SKM-1 treated with dmso at 0.1 percent for 144 hours (cell line): Measurements from ENCODE around the gene DNAJC8.

Experiments used
- DNase-seq: peaks from one replicate; lab custom pipeline; 2025; ENCODE audit not compliant: unreplicated experiment; lab: John Stamatoyannopoulos, UW

The DNAJC8 gene

DNA sequence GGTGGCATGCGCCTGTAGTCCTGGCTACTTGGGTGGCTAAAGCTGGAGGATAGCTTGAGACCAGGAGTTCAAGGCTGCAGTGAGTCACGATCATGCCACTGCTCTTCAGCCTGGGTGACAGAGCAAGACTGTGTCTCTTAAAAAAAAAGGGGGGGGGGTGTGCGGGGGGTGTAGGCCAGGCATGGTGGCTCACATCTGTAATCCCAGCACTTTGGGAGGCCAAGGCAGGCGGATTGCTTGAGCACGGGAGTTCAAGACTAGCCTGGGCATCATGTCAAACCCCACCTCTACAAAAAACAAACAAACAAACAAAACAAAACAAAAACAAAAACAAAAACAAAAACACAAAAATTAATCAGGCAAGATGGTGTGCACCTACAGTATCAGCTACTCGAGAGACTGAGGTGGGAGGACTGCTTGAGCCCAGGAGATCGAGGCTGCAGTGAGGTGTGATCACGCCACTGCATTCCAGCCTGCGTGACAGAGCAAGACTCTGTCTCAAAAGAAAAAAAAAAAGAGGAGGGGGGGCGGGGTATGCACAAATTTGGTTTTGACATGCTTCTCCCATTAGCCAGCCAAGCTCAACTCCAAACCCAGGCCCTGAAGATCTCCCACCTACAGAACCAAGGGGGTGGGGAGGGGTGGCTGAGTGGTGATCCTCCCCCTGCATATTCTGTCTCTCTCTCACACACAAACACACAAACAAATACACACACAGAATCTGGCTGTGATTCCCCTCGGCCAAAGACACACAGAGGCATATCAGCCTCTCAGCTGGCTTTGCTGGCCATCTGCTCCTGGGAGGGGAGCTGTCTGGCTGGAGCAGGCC lies 59.5 kb downstream of the DNAJC8 start:
- DNase-seq: no peak

DNA sequence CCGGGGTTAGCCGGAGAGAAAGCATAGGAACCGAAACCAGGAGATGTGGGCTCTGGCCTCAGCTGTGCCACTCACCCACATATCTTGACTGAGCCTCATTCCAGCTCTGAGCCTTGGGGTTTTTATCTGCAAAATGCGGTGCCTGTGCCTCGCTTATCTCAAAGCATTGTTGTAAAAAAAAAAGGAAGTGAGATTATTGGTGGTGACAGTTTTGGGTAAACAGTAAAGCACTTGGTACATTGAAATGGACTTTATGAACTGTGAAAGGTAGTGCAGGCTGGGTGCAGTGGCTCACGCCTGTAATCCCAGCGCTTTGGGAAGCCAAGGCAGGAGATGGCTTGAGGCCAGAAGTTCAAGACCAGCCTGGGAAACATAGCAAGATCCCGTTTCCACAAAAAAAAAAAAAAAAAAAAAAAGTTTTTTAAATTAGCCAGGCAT lies 60.1 kb downstream of the DNAJC8 start:
- DNase-seq: peak; percentile 87

DNA sequence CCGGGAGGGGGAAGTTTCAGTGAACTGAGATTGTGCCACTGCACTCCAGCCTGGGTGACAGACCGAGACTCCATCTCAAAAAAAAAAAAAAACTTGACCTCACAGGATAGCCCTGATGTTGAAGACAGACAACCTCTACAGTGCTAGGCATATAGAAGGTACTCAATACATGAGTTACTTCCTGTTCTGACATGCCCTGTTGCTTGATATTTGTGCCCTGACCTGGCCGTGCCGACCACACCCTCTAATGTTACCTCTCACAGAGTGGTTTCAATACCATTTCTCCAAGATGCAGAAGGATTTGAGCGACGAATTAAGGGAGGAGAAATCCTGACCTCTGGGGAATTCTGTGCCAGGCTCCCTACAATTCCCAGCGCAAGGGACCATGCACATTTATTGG lies 61.6 kb downstream of the DNAJC8 start:
- DNase-seq: no peak

DNA sequence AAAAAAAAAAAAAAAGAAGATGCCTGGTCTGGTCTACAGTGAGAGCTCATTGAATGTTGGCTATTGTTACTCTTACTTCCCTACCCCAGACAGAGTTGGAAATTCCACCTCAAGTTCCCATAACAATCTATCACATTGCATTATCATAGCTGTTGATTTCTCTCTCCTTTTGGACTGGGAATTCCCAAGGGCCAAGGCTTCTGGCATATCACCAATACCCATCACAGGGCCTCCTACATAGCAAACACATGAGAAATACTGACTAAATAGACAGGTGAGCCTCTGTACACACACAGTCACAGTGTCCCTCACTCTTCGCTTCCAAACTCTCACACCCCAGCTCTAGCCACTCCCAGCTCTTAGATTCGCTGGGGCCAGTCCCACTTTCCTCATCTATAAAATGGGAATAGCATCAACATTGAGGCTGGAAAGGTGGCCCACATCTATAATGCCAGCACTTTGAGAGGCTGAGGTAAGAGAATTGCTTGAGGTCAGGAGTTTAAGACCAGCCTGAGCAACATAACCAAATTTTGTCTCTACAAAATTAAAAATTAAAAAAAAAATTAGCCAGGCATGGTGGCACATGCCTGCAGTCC lies 62.7 kb downstream of the DNAJC8 start:
- DNase-seq: no peak

DNA sequence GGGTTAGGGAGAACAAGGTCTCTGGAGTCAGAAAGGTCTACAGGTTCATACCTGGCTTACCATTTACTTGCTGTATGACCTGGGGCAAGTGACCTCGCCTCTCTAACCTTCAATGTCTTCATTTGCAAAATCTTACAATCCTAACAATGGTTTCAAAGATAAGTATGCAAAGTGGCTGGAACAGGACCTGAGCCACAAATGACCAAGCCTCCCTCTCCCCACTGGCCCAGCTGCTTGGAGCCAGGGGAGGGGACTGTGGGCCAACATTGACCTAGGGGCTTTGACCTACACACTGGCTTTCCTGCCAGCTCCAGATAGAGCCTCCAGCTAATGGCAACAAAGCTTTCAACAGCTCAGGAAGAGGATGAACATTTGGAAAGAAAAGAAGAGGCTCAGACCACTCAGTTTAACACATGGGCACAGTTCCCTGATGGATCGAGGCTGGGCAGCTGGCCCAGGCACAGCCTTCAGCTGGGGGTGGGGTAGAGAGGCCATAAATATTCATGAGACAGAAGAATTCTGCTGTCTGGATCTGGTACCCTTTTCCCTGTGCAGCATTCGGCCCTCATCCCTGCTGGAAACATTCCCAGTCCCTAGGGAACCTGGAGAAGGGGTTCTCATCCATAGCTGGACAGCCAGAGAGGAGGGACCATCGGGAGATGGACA lies 69.2 kb downstream of the DNAJC8 start:
- DNase-seq: no peak

DNA sequence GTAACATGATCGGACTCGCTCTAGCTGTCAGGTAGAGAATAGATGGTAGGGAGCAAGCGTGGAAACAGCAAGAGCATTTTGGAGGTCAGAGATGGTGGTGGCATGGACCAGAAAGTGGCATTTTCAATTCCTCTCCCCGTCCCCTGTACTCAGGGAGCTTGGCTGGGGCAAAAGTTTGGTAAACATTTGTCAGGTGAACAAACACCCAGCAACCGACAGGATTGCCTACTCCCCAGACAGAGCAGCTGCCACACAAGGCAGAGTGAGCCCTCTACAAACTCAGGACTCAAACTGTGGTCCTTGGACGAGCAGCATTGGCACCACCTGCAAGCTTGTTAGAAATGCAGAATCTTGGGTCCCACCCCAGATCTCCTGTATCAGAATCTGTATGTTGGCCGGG lies 70.7 kb downstream of the DNAJC8 start:
- no peak for DNase-seq

DNA sequence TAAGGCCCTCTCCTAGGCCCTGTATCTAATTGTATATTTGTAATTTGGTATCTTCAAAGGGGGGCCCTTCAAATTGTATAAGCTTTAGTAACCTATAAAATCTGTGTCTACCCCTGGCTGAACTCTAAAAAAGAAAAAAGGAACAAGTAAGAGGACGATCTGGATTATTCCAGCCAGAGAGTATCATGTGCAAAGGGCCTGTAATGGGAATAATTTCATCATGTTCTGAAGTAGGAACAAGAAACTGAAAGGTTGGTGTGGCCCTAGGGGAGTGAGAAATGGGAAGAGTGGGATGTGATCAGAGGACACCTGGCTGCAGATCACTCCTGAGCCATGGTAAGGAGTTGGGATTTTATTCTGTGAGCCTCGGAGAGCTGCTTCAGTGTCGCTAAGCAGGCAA lies 71.1 kb downstream of the DNAJC8 start:
- no peak for DNase-seq

DNA sequence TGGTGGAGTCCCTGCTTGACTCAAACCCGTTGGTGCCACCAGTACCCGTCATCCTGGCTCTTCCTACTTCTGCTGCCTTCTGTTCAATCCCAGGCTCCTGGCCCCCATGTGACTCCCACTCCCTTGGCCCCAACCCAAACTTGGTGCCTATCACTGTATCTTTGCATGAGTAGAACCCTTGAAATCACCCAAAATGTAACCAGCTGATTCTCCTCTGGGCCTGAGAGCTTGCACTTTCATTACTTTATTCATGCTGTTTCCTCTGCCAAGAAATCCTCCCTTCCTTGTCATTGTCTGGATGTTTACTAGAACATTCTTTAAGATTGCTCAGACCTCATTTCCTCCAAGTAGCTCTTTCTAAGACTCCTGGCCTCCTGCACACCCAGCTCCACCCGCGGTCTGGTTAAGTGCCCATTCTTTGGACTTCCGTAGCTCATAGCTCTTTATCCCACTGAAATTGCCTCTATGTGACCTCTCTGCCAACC lies 72.0 kb downstream of the DNAJC8 start:
- no peak for DNase-seq

DNA sequence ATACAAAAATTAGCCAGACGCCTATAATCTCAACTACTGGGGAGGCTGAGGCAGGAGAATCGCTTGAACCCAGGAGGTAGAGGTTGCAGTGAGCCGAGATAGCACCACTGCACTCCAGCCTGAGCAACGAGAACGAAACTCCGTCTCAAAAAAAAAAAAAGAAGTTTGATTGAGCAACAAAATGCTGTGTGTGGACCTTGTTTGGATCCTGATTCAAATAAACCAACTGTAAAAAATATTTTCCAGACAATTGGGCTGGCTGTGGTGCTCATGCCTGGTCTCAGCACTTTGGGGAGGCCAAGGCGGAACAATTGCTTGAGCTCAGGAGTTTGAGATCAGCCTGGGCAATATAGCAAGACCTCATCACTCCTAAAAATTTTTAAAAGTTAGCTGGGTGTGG lies 73.1 kb downstream of the DNAJC8 start:
- DNase-seq: no peak

DNA sequence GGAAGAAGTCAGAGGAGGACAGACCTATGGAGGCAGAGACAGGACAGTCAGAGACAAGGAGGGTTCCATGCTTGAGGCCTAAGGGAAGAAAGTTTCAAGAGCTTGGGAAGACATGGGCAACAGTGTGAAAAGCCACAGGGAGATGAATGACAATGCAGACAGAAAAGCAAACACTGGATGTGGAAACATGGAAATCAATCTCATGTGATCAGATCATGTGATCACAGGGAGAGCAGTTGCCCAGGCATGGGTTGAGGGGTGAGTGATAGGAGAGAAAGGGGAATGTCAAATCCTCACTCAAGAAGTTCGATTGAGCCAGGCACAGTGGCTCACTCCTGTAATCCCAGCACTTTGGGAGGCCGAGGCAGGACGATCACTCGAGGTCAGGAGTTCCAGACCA lies 73.6 kb downstream of the DNAJC8 start:
- no peak for DNase-seq

DNA sequence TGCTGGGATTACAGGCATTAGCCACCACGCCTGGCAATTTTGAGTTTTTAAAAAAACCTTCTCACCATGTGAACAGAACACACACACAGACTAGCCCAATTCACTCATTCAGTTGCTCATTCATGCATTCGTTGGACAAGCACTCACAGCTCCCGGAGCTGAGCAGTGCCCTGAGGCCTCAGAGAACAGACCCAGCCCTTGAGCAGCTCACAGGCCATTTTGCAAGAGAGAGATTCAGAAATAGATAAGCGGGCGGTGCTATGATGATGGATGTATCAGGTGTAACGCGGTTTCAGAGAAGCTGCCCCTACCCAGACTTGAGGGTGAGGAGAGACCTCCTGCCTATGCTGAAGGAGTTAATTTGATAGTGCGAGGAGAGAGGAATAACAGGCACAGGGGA lies 74.9 kb downstream of the DNAJC8 start:
- no peak for DNase-seq

DNA sequence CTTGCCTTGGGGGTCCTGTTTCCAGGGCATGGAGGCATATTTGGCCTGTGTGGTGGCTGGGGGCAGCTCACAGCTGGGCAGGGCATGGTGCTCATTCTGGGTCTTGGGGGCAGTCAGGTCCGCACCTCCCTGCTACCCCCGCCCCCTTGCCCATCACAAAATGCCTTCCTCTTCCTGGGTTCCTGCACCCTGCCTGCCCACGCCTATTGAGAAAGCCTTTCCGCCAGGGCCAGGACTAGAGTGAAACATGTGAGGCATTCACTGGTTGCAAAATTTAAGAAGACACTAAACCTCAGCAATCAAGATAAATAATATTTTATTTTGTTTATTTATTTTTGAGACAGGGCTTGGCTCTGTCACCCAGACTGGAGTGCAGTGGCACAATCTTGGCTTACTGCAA lies 76.0 kb downstream of the DNAJC8 start:
- DNase-seq: peak; percentile 46

DNA sequence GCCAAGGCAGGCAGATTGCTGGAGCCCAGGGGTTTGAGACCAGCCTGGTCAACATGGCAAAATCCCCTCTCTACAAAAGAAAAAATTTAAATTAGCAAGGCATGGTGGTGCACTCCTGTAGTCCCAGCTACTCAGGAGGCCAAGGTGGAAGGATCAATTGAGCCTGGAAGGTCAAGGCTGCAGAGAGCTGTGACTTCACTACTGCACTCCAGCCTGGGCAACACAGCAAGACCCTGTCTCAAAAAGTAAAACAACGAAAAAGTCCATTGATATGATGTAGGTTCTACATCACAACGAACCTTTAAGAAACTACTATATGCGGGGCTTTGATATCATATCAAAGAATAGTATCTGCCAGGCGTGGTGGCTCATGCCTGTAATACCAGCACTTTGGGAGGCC lies 77.2 kb downstream of the DNAJC8 start:
- no peak for DNase-seq

DNA sequence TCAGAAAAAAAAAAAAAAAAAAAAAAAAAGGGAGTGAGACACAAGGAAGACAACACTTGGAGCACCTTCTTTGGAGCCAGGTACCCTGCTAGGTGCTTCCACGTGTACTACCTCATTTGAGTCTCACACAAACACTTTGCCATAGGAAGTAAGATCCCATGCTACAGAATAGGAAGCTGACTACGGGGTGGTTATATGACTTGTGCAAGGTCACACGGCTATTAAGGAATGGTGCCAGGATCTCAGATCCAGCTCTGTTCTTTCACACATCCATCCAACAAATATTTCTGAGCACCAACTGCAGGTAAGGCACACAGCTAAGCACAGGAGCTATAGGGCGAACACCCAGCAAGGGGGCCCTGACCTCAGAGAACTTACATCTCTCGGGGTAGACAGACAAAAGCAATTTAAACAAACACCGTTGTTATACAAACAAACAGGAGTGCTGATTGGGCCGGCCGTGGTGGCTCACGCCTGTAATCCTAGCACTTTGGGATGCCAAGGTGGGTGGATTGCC lies 78.7 kb downstream of the DNAJC8 start:
- DNase-seq: no peak
